H54 (cell line): ENCODE results near the gene NUCKS1.

Experiments
- DNase-seq: peaks from one replicate; pipeline ENCODE4 v3.0.0; 2011; ENCODE audit warnings: low spot score, mixed read lengths; ENCODE audit not compliant: insufficient read length
- FAIRE-seq: peaks from 3 replicates; lab custom pipeline; 2011; peaks lifted over from hg19 to GRCh38; lab: Jason Lieb, UNC
- POLR2A ChIP-seq: IDR thresholded peaks from 2 replicates; pipeline ENCODE4 v1.6.1; 2011; ENCODE audit warnings: low read depth, mild to moderate bottlenecking, low read length

The NUCKS1 gene

DNA sequence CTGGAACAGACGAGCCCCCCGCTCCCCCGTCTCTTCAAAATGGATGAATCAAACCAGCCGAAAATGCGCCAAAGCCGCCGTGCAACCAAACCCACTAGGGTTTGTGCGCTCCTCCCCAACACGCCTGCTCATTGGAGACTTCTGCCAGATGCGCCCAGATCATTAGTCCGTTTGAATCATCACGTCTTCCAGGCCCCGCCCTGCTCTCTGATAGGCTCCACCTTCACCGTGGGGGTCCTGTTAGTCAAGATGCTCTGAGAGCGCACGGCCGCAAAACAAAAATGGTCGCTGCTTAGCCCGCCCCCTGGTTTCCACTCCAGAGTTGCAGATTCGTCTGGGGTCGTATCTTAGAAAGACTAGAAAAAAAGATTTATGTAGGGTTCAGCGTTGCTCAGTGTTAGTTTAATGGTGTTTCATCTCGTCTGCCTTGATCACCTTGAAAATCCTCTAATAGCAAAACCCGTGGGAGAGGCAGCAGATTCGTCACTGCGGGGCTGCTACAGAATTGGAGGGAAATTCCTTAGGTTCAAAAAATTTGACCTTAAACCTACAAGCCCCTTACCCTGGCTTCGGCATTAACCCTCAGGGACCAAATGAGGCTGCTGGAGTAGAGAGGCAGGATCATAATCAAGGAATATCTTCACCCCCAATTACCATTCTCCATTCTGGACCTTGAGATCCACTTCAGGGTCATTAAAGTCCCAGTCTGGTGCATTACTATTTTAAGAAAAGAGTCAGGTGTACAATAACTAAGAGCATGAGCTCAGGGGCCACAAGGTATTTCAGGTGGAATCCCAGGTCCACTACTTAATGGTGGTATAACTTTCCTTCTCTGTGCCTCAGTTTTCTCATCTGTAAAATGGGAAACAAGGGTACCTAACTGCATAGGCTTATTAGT is at the start of gene NUCKS1:
Gene NUCKS1 (minus strand): TSS at position 45 of the 898 bp plus-strand sequence. CDS start 209 bp downstream, outside the sequence.
- DNase-seq (peak; percentile 62), FAIRE-seq (peak; percentile 95)
- TF ChIP-seq POLR2A = no peak; the same call in 1 of the 2 replicates

GRCh38 chr1:205798577-205798976 is 48.6 kb upstream of the NUCKS1 start:
- TF ChIP-seq POLR2A = no peak
- FAIRE-seq = no peak

GRCh38 chr1:205797168-205797567 is 47.2 kb upstream of the NUCKS1 start:
- no peak for FAIRE-seq
- no peak for DNase-seq
- no peak for TF ChIP-seq POLR2A

More at GRCh38 chr1:205798577-205798976, 48.6 kb upstream of the NUCKS1 start:
- DNase-seq = no peak

DNA sequence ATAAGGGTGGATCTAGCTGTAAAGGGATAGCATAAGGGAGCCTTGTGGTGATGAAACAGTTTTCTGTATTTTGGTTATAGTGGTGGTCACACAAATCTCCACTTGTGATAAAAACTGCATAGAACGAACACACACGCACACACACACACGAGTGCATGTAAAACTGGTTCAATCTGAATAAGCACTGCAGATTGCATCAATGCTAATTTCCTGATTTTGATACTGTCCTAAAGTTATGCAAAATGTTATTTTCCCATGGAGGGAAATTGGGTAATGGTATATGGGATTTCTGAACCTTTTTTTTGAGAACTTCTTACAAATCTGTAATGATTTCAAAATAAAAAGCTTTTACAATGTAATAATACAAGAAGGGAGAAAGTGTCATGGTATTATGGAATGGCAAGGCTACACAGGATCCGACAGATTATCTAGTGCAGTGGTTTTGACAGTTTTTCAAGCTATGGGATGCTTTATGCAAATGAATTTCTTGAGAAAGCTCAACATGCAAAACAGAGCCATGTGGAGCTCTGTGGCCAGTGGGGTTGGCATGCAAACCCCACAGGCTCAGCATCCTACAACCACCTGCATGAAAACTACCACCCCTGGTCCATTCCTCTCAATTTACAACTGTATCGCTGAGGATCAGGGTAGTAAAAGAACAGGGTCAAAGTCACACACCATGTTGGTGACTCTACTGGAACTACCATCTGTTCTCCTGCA is 44.2 kb upstream of the NUCKS1 start:
- no peak for TF ChIP-seq POLR2A
- no peak for DNase-seq
- FAIRE-seq = no peak

- no peak for DNase-seq
- FAIRE-seq = no peak
- no peak for TF ChIP-seq POLR2A
Measured at GRCh38 chr1:205792961-205793673, 43.1 kb upstream of the NUCKS1 start.

DNA sequence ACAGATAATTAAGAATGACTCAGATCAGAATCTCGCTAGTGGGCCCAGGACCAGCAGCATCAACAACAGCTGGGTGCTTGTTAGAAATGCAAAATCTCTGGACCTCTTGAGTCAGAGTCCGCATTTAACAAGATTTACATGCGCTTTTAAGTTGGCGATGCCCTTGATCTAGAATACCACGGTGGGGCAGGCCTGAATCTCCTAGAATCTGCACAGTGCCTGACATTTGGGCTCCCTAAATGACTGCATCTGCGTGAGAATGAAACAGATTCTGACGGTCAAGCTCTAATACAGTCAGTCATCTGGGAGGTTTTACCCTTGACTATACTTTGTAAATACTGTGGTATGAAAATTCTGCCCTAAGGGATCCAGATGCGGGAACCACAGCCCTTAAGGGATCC is 42.5 kb upstream of the NUCKS1 start:
- no peak for DNase-seq
- TF ChIP-seq POLR2A = no peak
- FAIRE-seq = no peak

GRCh38 chr1:205791568-205792180 is 41.7 kb upstream of the NUCKS1 start:
- TF ChIP-seq POLR2A = no peak
- FAIRE-seq = peak; percentile 50
- peak; percentile 54 for DNase-seq

- FAIRE-seq (no peak), DNase-seq (no peak)
- TF ChIP-seq POLR2A = no peak
Measured at GRCh38 chr1:205787287-205787916, 37.4 kb upstream of the NUCKS1 start.

- DNase-seq (no peak), FAIRE-seq (no peak)
- TF ChIP-seq POLR2A = no peak
Measured at GRCh38 chr1:205786601-205787000, 36.6 kb upstream of the NUCKS1 start.

DNA sequence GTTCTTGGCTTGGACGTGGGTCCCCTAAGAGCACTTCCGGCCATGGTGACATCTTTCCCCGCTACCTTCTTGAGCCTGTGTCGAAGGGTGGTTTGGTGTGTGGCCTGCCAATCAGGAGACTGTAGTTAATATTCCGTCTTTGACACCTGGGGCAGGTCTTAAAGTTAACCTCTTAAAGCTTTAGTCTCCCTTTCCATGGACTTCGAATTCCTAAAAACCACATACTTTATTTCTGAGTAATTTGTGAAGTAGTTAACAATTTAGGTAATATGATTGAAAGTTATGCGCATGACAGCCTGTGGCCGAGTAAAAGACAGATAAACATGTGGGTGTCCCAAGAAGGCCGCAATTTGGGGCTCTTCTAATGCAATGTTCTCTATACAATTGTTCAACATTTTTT is 35.5 kb upstream of the NUCKS1 start:
- no peak for DNase-seq
- no peak for FAIRE-seq
- no peak for TF ChIP-seq POLR2A

GRCh38 chr1:205783904-205784303 is 33.9 kb upstream of the NUCKS1 start:
- no peak for FAIRE-seq
- peak; percentile 38 for DNase-seq
- no peak for TF ChIP-seq POLR2A

DNA sequence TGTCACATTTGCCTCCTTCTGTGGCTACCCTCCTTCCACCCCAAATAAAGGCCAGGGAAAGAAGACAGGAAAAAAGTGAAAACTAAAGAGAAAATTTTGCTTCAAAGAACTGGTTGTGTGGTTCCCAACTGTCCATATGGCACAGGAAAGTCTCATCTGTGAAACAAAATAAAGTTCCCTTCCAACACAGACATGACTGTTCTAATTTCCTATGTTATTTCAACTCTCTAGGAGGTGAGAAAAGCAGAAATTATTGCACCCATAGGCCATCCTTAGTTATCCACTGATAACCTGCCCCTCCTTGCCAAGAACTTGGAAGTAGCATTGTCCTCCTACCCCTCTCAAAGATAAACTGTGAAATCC is 33.4 kb upstream of the NUCKS1 start:
- DNase-seq (no peak), FAIRE-seq (no peak)
- no peak for TF ChIP-seq POLR2A
